Neural progenitor cell (in vitro differentiated cells): ENCODE results near the gene VARS1.

Source experiments
- CTCF ChIP-seq: fragments of 200-600 bp; sonication (generic); IDR thresholded peaks from 2 replicates; pipeline ENCODE4 v1.5.1; 2017; ENCODE audit warnings: antibody characterized with exemption, mild to moderate bottlenecking
- EZH2phosphoT487 ChIP-seq: fragments of 200-600 bp; sonication (generic); IDR thresholded peaks from 2 replicates; pipeline ENCODE4 v1.6.1; 2017; ENCODE audit warnings: antibody characterized with exemption

DNA sequence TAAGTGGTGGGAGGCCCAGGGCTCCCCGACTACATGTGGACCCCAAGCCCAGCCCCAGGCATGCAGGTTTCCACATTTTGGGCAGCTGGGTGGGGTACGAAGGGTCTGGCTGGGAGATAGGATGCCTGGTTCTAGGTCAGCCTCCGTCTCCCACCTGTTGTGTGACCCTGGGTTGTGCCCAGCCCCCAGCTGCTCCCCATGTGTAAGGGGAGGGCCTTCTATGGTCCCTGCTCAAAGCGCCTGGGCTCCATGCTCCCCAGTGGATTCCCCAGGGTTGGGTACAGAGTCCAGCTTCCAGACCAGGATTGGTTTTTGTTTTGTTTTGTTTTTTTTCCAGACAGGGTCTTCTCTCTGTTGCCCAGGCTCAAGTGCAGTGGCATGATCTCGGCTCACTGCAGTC, 17.4 kb downstream of the VARS1 start:
- no peak for TF ChIP-seq CTCF
- no peak for TF ChIP-seq EZH2phosphoT487
